ENCODE results near the gene SSBP2. TPM values are rescaled to one million over a fixed set of nuclear protein-coding genes. Genes with fewer than 3 reads are reported as not detected.

SSBP2 gene
- total and polyA plus RNA-seq, 2 of the 8 experiments (the other 6 are each of a cell fraction or from before 2014, with no cell fraction given): 21.5 to 36.2 TPM

DNA sequence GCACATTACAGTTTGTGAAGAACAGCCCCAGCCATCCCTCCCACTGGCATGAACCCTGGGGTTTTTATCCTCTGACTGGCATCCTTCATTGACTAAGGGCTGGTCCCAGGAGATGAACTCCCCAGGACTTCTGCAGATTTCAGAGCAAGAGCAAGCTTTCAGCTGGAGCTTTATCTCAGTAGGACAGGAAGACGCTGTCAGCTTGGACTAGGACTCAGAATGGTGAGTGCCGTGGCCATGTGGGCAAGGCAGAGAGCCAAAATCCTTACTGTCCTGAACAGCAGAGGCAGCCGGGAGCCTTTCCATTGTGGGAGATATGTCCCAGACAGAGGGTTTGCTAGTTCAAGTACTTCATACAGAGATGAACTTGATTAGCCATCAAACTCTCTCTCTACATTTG lies 353.7 kb downstream of the SSBP2 start:
- no peak for FAIRE-seq
- WGBS, 2 experiments (ENCODE audit: extremely low coverage in 1 of 2, insufficient coverage in 1 of 2, insufficient read length in 1 of 2, insufficient replicate concordance in 2 of 2, low coverage in 1 of 2, low lambda C conversion rate in 2 of 2, missing lambda C conversion rate in 1 of 2): 79% methylated on average over 3 of the region's 3 CpGs; no CpG with 5 or more reads in 1 of the 2 experiments
- no peak for TF ChIP-seq NRF1 (IDR thresholded peaks at IDR 0.05; ENCODE audit: low read depth, low read length)
- no peak for TF ChIP-seq RFX5 (IDR thresholded peaks at IDR 0.05; ENCODE audit: borderline replicate concordance, low read depth, low read length)
- TF ChIP-seq BCL11A (IDR thresholded peaks at IDR 0.05; ENCODE audit: low read depth in 2 of 2, low read length in 2 of 2): no peak
- TF ChIP-seq CTCF (IDR thresholded peaks at IDR 0.05; ENCODE audit: control extremely low read depth in 1 of 3, insufficient read depth in 1 of 3, low read depth in 1 of 3, low read length in 3 of 3): no peak
- no peak for TF ChIP-seq SP4 (IDR thresholded peaks at IDR 0.05; ENCODE audit: low read length)
- TF ChIP-seq EZH2 (IDR thresholded peaks at IDR 0.05; ENCODE audit: low read depth, low read length, severe bottlenecking): no peak
- TF ChIP-seq ASH2L (IDR thresholded peaks at IDR 0.05; ENCODE audit: low read length): no peak
- TF ChIP-seq TAF1 (IDR thresholded peaks at IDR 0.05; ENCODE audit: low read depth, low read length): no peak
- no peak for TF ChIP-seq RNF2 (IDR thresholded peaks at IDR 0.05; ENCODE audit: borderline replicate concordance, low read depth, low read length, missing control alignments, poor library complexity, severe bottlenecking)
- TF ChIP-seq HDAC2 (IDR thresholded peaks at IDR 0.05; ENCODE audit: borderline replicate concordance in 1 of 2, low read depth in 2 of 2, low read length in 2 of 2): no peak

More for the DNA sequence above, 353.7 kb downstream of the SSBP2 start:
- Histone ChIP-seq H3K79me1 (ENCODE audit: low read depth, low read length) (no peaks in the 10 kb centered on the region), H3K23me2 (ENCODE audit: low read depth, low read length) (peaks cover 3% of the 10 kb centered on the region; the same call in 1 of the 2 replicates), H3K79me2 (ENCODE audit: control insufficient read depth in 1 of 2, insufficient read depth in 2 of 2, low read length in 2 of 2) (no peaks in the 10 kb centered on the region), H2BK120ac (replicated peaks; ENCODE audit: low read depth, low read length) (no peak overlapping the region), H4K91ac (replicated peaks; ENCODE audit: insufficient read length, low read length) (no peak overlapping the region), H3K56ac (replicated peaks; ENCODE audit: insufficient read length, low read depth, low read length) (no peak overlapping the region), H2BK12ac (ENCODE audit: low read depth, low read length) (no peak overlapping the region), H2BK20ac (ENCODE audit: low read length) (no peak overlapping the region), H3K18ac (ENCODE audit: extremely low read depth, low read length) (no peak overlapping the region), H4K5ac (ENCODE audit: insufficient read length, low read depth, low read length) (no peak overlapping the region), H3K14ac (ENCODE audit: insufficient read length) (no peak overlapping the region), H2BK5ac (ENCODE audit: low read depth, low read length) (no peak overlapping the region), H3K23ac (ENCODE audit: insufficient read length) (no peak overlapping the region), H3K9ac (replicated peaks in 1 of 4; ENCODE audit: extremely low read depth in 1 of 4, low read depth in 3 of 4, low read length in 3 of 4) (no peak overlapping the region), H3K4ac (replicated peaks; ENCODE audit: insufficient read length, low read depth, low read length) (no peak overlapping the region), H3K36me3 (ENCODE audit: control insufficient read depth in 2 of 4, insufficient read depth in 4 of 4, low read length in 3 of 4) (no peaks in the 10 kb centered on the region), H4K20me1 (replicated peaks in 1 of 2; ENCODE audit: control insufficient read depth in 1 of 2, insufficient read depth in 2 of 2, low read length in 2 of 2) (no peaks in the 10 kb centered on the region), H4K8ac (ENCODE audit: extremely low read depth, insufficient read depth, low read length) (no peak overlapping the region), H3K4me3 (ENCODE audit: extremely low read depth in 1 of 4, insufficient read depth in 2 of 4, low read depth in 3 of 4, low read length in 4 of 4) (no peak overlapping the region), H3K9me3 (ENCODE audit: insufficient read depth in 2 of 2, low read depth in 1 of 2, low read length in 1 of 2) (0 out of 4 replicates have a peak, but pooled peaks cover 0 to 3% of the 10 kb centered on the region in 2 experiments), H3K27me3 (replicated peaks in 1 of 4; ENCODE audit: control insufficient read depth in 3 of 4, extremely low read depth in 1 of 4, insufficient read depth in 3 of 4, low read length in 3 of 4) (peaks cover 0 to 7% (median 3%) of the 10 kb centered on the region in 4 experiments; a peak in 6 of 7 replicates), H2BK15ac (ENCODE audit: low read length) (no peak overlapping the region), H2AFZ (ENCODE audit: low read length) (peak overlapping the region; percentile 85; the same call in 1 of the 2 replicates), H3K4me2 (ENCODE audit: insufficient read depth in 1 of 2, low read depth in 2 of 2, low read length in 2 of 2) (no peak overlapping the region), H2AK5ac (ENCODE audit: low read depth, low read length) (no peak overlapping the region), H3K27ac (ENCODE audit: low read depth, low read length) (no peak overlapping the region), H3K4me1 (replicated peaks in 1 of 4; ENCODE audit: control insufficient read depth in 3 of 4, insufficient read depth in 4 of 4, low read length in 3 of 4) (no peaks in the 10 kb centered on the region)
- POLR2A ChIA-PET (ENCODE audit: partially characterized antibody): no interaction called here
- CTCF ChIA-PET (ENCODE audit: partially characterized antibody): interaction anchor here (1.0 to 1.5 kb wide), 2 partner anchors 10 to 828 kb away, joined by 3 read pairs; no protein-coding TSS in a partner anchor
- DNase-seq (ENCODE audit: low read depth in 1 of 2, low spot score in 2 of 2): no peak
